Esophagus muscularis mucosa (tissue), 4 donors: ENCODE measurements around the gene HENMT1. TPM values are rescaled to one million over a fixed set of nuclear protein-coding genes. Genes with fewer than 3 reads are reported as not detected.

ENCODE experiments used
- DNase-seq: peaks from one replicate; pipeline ENCODE4 v3.0.0-alpha.2; 2017; ENCODE audit errors: extremely low spot score
- H3K27ac ChIP-seq, 4 donors: fragments of 200-600 bp; sonication (generic); replicated peaks in 1 of 4; 1 replicate in 3 of 4; 2 replicates in 1 of 4; pipeline ENCODE4 v1.5.1; 2016 to 2019; ENCODE audit warnings: mild to moderate bottlenecking in 1 of 4
- H3K27me3 ChIP-seq, 4 donors: fragments of 200-600 bp; sonication (generic); one replicate each; pipeline versions ENCODE4 v1.5.1 to v1.6.0; 2016 to 2019
- H3K36me3 ChIP-seq, 4 donors: fragments of 200-600 bp; sonication (generic); one replicate each; pipeline ENCODE4 v1.5.1; 2016 to 2019
- H3K4me1 ChIP-seq, 4 donors: fragments of 200-600 bp; sonication (generic); one replicate each; pipeline ENCODE4 v1.5.1; 2016 to 2019
- H3K4me3 ChIP-seq, 4 donors: fragments of 200-600 bp; sonication (generic); 1 replicate in 2 of 4; 2 replicates in 2 of 4; pipeline ENCODE4 v1.5.1; 2016 to 2019; ENCODE audit warnings: mild to moderate bottlenecking in 4 of 4, moderate library complexity in 1 of 4
- H3K9me3 ChIP-seq, 4 donors: fragments of 200-600 bp; sonication (generic); 1 replicate in 3 of 4; 2 replicates in 1 of 4; pipeline ENCODE4 v1.5.1; 2016 to 2019
- CTCF ChIP-seq, 3 experiments: fragments of 200-600 bp in 2 of 3; fragments of 450-650 bp in 1 of 3; sonication (generic) in 2 of 3; IDR thresholded peaks; one replicate each; pipeline ENCODE4 v1.5.1; 2017 to 2019; ENCODE audit warnings: antibody characterized with exemption in 3 of 3, mild to moderate bottlenecking in 2 of 3, moderate library complexity in 1 of 3
- EP300 ChIP-seq: sonication (generic); formaldehyde crosslinking; IDR thresholded peaks from one replicate; pipeline ENCODE4 v1.6.1; 2017; ENCODE audit warnings: antibody characterized with exemption
- POLR2A ChIP-seq: fragments of 450-650 bp; IDR thresholded peaks from one replicate; pipeline ENCODE4 v1.6.1; 2017; ENCODE audit warnings: antibody characterized with exemption, moderate library complexity, mild to moderate bottlenecking, low read depth
- POLR2AphosphoS5 ChIP-seq, 2 donors: sonication (generic); formaldehyde crosslinking; IDR thresholded peaks; one replicate each; pipeline ENCODE4 v1.6.1; 2017; ENCODE audit warnings: antibody characterized with exemption in 2 of 2
- WGBS: methylation state at CpG from one replicate; pipeline ENCODE4 v1.1.5; 2018; 5-methylcytosine and 5-hydroxymethylcytosine counted together
- intact Hi-C: fragments of 100-400 bp; cut with DNase I; formaldehyde crosslinking; loops from one replicate; pipeline ENCODE4 v1.15.1; 2023
- total RNA-seq, 4 donors: library from RNA; depleted of rRNA; stranded (reverse); fragments of >200 nt; gene quantifications; one replicate each; pipeline versions ENCODE4 v1.1.0 to v1.2.1, GENCODE V29; 2016

The HENMT1 gene
- total RNA-seq, 4 donors from 2014 or later: 0.83 to 3.8 (median 2.3) TPM

- intact Hi-C loops: no loop called here
- 91% methylated on average over 8 of the region's 8 CpGs for WGBS
Measured at GRCh38 chr1:108617008-108617723, 43.7 kb downstream of the HENMT1 start.

GRCh38 chr1:108615544-108615943 is 45.3 kb downstream of the HENMT1 start:
- Histone ChIP-seq H3K4me3 (no peak overlapping the region), H3K9me3 (no peaks in the 10 kb centered on the region), H3K27ac (no peak overlapping the region), H3K4me1 (peaks cover 0 to 5% (median under 1%) of the 10 kb centered on the region in 4 donors), H3K36me3 (peaks cover 0 to 17% (median 3%) of the 10 kb centered on the region in 4 donors), H3K27me3 (no peaks in the 10 kb centered on the region)
- 88% methylated on average over 2 of the region's 2 CpGs for WGBS
- TF ChIP-seq CTCF (IDR thresholded peaks at IDR 0.05) (no peak), POLR2AphosphoS5 (IDR thresholded peaks at IDR 0.05) (no peak), EP300 (no peak), POLR2A (no peak)
- intact Hi-C loops: no loop called here
- no peak for DNase-seq

More at GRCh38 chr1:108617008-108617723, 43.7 kb downstream of the HENMT1 start:
- H3K4me3 ChIP-seq: no peak overlapping the region
- peaks cover 0 to 17% (median 3%) of the 10 kb centered on the region in 4 donors for H3K36me3 ChIP-seq
- H3K27me3 ChIP-seq: no peaks in the 10 kb centered on the region
- TF ChIP-seq POLR2A (no peak), CTCF (IDR thresholded peaks at IDR 0.05) (no peak), POLR2AphosphoS5 (IDR thresholded peaks at IDR 0.05) (no peak), EP300 (no peak)
- DNase-seq: no peak
- no peaks in the 10 kb centered on the region for H3K9me3 ChIP-seq
- H3K27ac ChIP-seq: no peak overlapping the region
- peaks cover 0 to 11% (median 5%) of the 10 kb centered on the region in 4 donors for H3K4me1 ChIP-seq

GRCh38 chr1:108612496-108612895 is 48.4 kb downstream of the HENMT1 start:
- intact Hi-C loops: no loop called here
- Histone ChIP-seq H3K9me3 (no peaks in the 10 kb centered on the region), H3K4me1 (peaks cover 10 to 21% (median 14%) of the 10 kb centered on the region in 4 donors), H3K27ac (no peak overlapping the region), H3K36me3 (peaks cover 0 to 17% (median 3%) of the 10 kb centered on the region in 4 donors), H3K27me3 (no peaks in the 10 kb centered on the region), H3K4me3 (no peak overlapping the region)
- WGBS: 65% methylated on average over 5 of the region's 5 CpGs
- no peak for DNase-seq
- TF ChIP-seq POLR2AphosphoS5 (IDR thresholded peaks at IDR 0.05): no peak
- TF ChIP-seq CTCF (IDR thresholded peaks at IDR 0.05): no peak
- no peak for TF ChIP-seq POLR2A
- no peak for TF ChIP-seq EP300

GRCh38 chr1:108611984-108612383 is 48.9 kb downstream of the HENMT1 start:
- Histone ChIP-seq H3K4me1 (peaks cover 10 to 21% (median 14%) of the 10 kb centered on the region in 4 donors), H3K27ac (no peak overlapping the region), H3K36me3 (peaks cover 0 to 17% (median 3%) of the 10 kb centered on the region in 4 donors), H3K9me3 (no peaks in the 10 kb centered on the region), H3K27me3 (no peaks in the 10 kb centered on the region), H3K4me3 (no peak overlapping the region)
- TF ChIP-seq POLR2A (no peak), CTCF (IDR thresholded peaks at IDR 0.05) (no peak), POLR2AphosphoS5 (IDR thresholded peaks at IDR 0.05) (no peak), EP300 (no peak)
- intact Hi-C loops: no loop called here
- 48% methylated on average over 4 of the region's 4 CpGs for WGBS
- no peak for DNase-seq
